Measurements from ENCODE around the gene HOXA6.

The HOXA6 gene

DNA sequence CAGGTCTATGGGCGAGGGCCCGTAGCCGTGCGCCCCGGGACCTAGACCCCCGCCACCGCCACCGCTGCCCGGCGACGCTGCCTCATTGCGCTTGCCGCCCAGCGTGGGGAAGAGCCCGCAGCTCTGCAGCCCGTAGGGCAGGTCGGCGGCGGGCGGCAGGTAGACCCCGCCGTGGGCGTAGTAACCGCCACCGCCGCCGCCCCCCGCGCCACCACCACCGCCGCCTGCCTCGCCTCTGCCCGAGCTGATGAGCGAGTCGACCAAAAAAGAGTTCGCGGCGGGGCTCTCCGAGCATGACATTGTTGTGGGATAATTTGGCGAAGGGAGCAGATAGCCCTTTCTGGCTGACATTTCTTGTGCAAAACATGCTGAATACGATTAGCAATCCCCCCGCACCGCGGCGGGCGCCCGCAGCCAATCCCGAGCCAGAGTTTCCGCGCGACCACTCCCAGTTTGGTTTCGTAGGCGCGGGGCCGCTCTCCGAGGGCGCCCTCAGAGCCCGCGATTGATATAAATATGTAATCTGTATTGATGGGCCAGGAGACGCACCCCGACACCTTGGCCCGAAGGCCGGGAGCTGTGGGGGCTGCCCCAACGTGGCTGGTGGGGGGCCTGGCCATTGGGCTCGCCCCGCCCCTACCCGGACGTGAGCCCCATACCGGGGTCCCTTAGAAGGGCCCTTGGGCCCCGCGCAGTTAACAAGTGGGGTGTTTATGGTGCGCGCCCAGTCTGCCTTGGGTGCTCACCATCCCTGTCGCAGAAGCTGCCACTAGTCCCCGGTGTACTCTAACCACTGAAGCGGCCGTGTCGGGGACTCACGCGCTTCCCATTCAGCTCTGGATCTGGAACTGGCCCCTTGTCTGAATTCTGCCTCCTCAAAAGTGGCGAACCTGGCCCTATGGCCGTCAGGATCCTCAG lies 26.6 kb upstream of the HOXA6 start, which contains the start of gene HOXA10:
Gene HOXA10, minus strand, starts transcription at position 365 of the 918 bp plus-strand sequence. Its CDS starts 14 bp downstream, at position 351.
- TF ChIP-seq, protein P1, sequence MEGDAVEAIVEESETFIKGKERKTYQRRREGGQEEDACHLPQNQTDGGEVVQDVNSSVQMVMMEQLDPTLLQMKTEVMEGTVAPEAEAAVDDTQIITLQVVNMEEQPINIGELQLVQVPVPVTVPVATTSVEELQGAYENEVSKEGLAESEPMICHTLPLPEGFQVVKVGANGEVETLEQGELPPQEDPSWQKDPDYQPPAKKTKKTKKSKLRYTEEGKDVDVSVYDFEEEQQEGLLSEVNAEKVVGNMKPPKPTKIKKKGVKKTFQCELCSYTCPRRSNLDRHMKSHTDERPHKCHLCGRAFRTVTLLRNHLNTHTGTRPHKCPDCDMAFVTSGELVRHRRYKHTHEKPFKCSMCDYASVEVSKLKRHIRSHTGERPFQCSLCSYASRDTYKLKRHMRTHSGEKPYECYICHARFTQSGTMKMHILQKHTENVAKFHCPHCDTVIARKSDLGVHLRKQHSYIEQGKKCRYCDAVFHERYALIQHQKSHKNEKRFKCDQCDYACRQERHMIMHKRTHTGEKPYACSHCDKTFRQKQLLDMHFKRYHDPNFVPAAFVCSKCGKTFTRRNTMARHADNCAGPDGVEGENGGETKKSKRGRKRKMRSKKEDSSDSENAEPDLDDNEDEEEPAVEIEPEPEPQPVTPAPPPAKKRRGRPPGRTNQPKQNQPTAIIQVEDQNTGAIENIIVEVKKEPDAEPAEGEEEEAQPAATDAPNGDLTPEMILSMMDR (IDR thresholded peaks at IDR 0.05): no peak
- Mint-ChIP-seq H3K4me1 (peaks cover 67% of the 10 kb centered on the region), H3K27ac (peak within 1 kb of the TSS; percentile 95), H3K36me3 (ENCODE audit: low read depth) (peaks cover 26% of the 10 kb centered on the region), H3K9me3 (no peaks in the 10 kb centered on the region), H3K27me3 (ENCODE audit: low read depth, poor library complexity) (peaks cover 34% of the 10 kb centered on the region), H3K4me3 (peak within 1 kb of the TSS; percentile 97)
- peak; percentile 74 for DNase-seq

DNA sequence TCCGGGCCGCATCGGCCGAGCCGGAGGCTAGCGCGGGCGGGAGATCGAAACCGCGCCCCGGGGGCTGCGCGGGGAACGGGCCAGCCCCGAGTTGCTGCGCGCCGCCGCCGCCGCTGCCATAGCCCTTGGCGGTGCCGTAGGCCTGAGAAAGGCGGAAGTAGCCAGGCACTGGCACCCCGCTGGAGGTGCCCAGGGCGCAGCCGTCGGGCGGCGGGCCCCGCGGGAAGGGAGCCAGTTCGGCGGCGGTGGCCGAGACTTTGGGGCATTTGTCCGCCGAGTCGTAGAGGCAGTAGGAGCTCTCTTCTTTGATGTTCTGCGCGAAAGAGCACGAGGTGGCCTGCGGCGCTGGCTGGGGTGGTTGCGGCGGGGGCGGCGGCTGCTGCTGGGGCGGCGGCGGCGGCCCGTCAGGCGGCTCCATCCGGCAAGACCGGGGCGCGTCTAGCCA lies 26.0 kb upstream of the HOXA6 start:
- H3K4me3 Mint-ChIP-seq: peak overlapping the region; percentile 56
- H3K9me3 Mint-ChIP-seq: no peaks in the 10 kb centered on the region
- peaks cover 32% of the 10 kb centered on the region for H3K36me3 Mint-ChIP-seq (ENCODE audit: low read depth)
- H3K4me1 Mint-ChIP-seq: peaks cover 60% of the 10 kb centered on the region
- H3K27me3 Mint-ChIP-seq (ENCODE audit: low read depth, poor library complexity): peaks cover 30% of the 10 kb centered on the region
- TF ChIP-seq, protein P1 (IDR thresholded peaks at IDR 0.05): no peak
- H3K27ac Mint-ChIP-seq: no peak overlapping the region
- DNase-seq: peak; percentile 33

DNA sequence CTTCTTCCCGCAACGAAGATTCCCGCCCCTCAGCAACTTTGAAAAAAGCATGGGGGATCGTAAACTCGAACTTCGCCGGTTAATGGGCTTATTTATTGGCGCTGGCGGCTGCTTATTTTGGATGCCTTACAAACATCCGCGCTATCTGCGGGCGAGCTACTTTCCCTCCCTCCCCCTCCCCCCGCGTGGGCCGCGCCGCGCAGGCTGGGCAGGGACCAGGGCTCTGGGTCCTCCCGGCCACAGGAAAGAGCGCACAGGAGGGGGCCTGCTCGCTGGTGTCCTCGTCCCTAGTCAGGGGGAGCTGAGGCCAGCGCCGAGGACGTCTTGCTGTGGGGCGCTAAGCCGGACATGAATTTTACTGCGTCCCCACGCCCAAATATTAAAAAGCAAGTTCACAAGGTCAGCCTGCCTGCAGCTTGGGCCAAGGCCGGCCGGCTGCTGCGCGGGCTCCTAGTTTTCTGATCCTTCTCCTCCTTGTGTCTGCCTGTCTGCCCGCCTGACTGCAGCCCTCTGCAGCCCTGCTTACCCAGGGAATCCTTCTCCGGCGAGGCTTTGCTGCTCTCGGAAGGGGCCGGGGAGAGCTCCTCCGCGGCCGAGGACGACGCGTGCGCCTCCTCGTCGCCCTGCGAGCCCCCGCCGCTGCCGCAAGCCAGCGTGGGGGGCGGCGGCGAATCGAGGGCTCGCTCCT lies 25.4 kb upstream of the HOXA6 start:
- Mint-ChIP-seq H3K36me3 (ENCODE audit: low read depth) (peaks cover 38% of the 10 kb centered on the region), H3K4me1 (peaks cover 57% of the 10 kb centered on the region), H3K27me3 (ENCODE audit: low read depth, poor library complexity) (peaks cover 26% of the 10 kb centered on the region), H3K9me3 (no peaks in the 10 kb centered on the region), H3K4me3 (peak overlapping the region; percentile 97), H3K27ac (peak overlapping the region; percentile 100)
- DNase-seq: peak; percentile 69
- TF ChIP-seq, protein P1 (IDR thresholded peaks at IDR 0.05): no peak

DNA sequence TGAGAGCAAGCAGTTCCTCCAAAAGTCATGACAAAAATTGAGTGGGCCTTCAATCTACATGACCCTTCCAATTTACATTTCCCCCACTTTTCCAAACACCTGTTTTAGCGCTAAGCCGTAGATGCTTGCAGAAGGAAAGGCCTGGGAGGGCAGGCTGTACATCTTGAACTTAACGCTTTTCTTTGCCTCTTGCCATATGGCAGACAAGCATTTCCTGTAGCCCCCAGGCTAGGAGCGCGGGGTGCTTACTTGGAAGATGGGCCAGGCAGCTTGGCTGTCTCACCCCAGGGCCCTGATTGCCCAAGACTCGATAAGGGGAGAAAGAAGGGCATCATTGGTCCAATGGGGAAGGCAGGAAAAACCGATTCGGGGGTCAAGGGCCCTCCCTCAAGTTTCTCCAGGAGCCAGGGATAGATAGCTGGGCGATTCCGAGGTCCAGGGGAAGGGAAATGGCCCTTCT lies 24.8 kb upstream of the HOXA6 start:
- Mint-ChIP-seq H3K27me3 (ENCODE audit: low read depth, poor library complexity) (peaks cover 21% of the 10 kb centered on the region), H3K36me3 (ENCODE audit: low read depth) (peaks cover 44% of the 10 kb centered on the region), H3K9me3 (no peaks in the 10 kb centered on the region), H3K4me1 (peaks cover 57% of the 10 kb centered on the region), H3K27ac (peak overlapping the region; percentile 100), H3K4me3 (peak overlapping the region; percentile 97)
- TF ChIP-seq, protein P1 (IDR thresholded peaks at IDR 0.05): no peak
- peak; percentile 17 for DNase-seq

DNA sequence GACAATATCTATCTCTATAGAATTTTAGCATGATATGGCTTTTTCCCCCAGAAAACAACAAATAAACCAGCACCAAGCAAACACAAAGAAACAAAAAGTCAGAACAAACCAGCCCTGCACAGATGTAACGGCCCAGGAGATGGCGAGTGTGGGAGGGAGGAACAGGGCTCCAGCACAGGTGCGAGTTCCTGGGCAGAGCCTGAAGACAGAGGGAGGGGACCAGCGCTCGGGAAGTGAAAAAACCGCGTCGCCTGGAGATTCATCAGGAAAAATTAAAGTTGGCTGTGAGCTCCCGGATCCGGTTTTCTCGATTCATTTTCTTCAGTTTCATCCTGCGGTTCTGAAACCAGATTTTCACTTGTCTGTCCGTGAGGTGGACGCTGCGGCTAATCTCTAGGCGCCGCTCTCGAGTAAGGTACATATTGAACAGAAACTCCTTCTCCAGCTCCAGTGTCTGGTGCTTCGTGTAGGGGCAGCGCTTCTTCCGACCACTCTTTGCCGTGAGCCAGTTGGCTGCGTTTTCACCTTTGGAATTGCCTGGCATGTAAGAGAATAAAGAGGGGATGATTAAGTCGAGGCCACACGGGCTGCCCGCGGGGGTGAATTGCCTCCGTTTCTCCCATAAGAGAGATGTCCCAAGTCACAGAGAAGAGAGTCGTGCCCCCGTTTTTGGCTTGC lies 24.2 kb upstream of the HOXA6 start:
- no peaks in the 10 kb centered on the region for H3K9me3 Mint-ChIP-seq
- peak overlapping the region; percentile 100 for H3K27ac Mint-ChIP-seq
- TF ChIP-seq, protein P1 (IDR thresholded peaks at IDR 0.05): no peak
- peaks cover 50% of the 10 kb centered on the region for H3K36me3 Mint-ChIP-seq (ENCODE audit: low read depth)
- peaks cover 21% of the 10 kb centered on the region for H3K27me3 Mint-ChIP-seq (ENCODE audit: low read depth, poor library complexity)
- peak; percentile 22 for DNase-seq
- H3K4me3 Mint-ChIP-seq: peak overlapping the region; percentile 97
- peaks cover 56% of the 10 kb centered on the region for H3K4me1 Mint-ChIP-seq

Measured in nephron progenitor cell (in vitro differentiated cells).